Loucy (cell line): ENCODE measurements around the gene KLHL10.

Experiments used
- H2AFZ ChIP-seq: fragments of 200-600 bp; sonication (generic); 2 replicates; pipeline ENCODE4 v1.6.0; 2016; ENCODE audit warnings: antibody characterized with exemption, mild to moderate bottlenecking, low read length, moderate library complexity
- H3F3A ChIP-seq: fragments of 200-600 bp; 2 replicates; pipeline ENCODE4 v1.6.0; 2016; ENCODE audit warnings: antibody characterized with exemption, low read depth, mild to moderate bottlenecking
- H3K27me3 ChIP-seq: fragments of 200-600 bp; sonication (generic); 2 replicates; pipeline ENCODE4 v1.6.1; 2014; ENCODE audit warnings: low read length, mild to moderate bottlenecking; ENCODE audit not compliant: insufficient read depth, poor library complexity, severe bottlenecking
- H3K36me3 ChIP-seq: fragments of 200-600 bp; sonication (generic); 2 replicates; pipeline ENCODE4 v1.6.1; 2016; ENCODE audit warnings: low read length; ENCODE audit not compliant: insufficient read depth
- H3K4me1 ChIP-seq: fragments of 200-600 bp; sonication (generic); 2 replicates; pipeline ENCODE4 v1.5.1; 2014; ENCODE audit warnings: low read length, mild to moderate bottlenecking; ENCODE audit not compliant: insufficient read depth, poor library complexity, severe bottlenecking
- H3K4me2 ChIP-seq: fragments of 200-600 bp; sonication (generic); 2 replicates; pipeline ENCODE4 v1.6.0; 2014; ENCODE audit warnings: antibody characterized with exemption, low read length, low read depth, mild to moderate bottlenecking; ENCODE audit not compliant: poor library complexity, severe bottlenecking
- H3K4me3 ChIP-seq: fragments of 200-600 bp; sonication (generic); 2 replicates; pipeline ENCODE4 v1.5.1; 2014; ENCODE audit warnings: low read length, mild to moderate bottlenecking, mixed read lengths; ENCODE audit not compliant: poor library complexity, severe bottlenecking
- H3K79me2 ChIP-seq: fragments of 200-600 bp; sonication (generic); 2 replicates; pipeline ENCODE4 v1.6.1; 2014; ENCODE audit warnings: low read length; ENCODE audit not compliant: insufficient read depth
- H3K9ac ChIP-seq: fragments of 200-600 bp; sonication (generic); 2 replicates; pipeline ENCODE4 v1.6.0; 2014; ENCODE audit warnings: mild to moderate bottlenecking, low read depth, low read length, moderate library complexity; ENCODE audit not compliant: poor library complexity, severe bottlenecking
- H3K9me2 ChIP-seq: fragments of 200-600 bp; sonication (generic); replicated peaks from 2 replicates; pipeline ENCODE4 v1.6.1; 2016; ENCODE audit warnings: low read depth, low read length, mixed read lengths
- H3K9me3 ChIP-seq: fragments of 200-600 bp; sonication (generic); 2 replicates; pipeline ENCODE4 v1.6.1; 2014; ENCODE audit warnings: mild to moderate bottlenecking, antibody characterized with exemption, low read length, low read depth; ENCODE audit not compliant: insufficient read depth
- H4K20me1 ChIP-seq: fragments of 200-600 bp; sonication (generic); 2 replicates; pipeline ENCODE4 v1.6.0; 2014; ENCODE audit warnings: antibody characterized with exemption, low read length, mild to moderate bottlenecking; ENCODE audit not compliant: insufficient read depth, poor library complexity, severe bottlenecking
- CTCF ChIP-seq: fragments of 200-600 bp; sonication (generic); conservative IDR thresholded peaks from 2 replicates; pipeline ENCODE4 v1.5.1; 2014; ENCODE audit warnings: mild to moderate bottlenecking, antibody characterized with exemption, low read length
- EZH2phosphoT487 ChIP-seq: fragments of 200-600 bp; IDR thresholded peaks from 2 replicates; pipeline ENCODE4 v1.6.1; 2018; ENCODE audit warnings: antibody characterized with exemption, mild to moderate bottlenecking, moderate library complexity, borderline replicate concordance

Gene KLHL10

DNA sequence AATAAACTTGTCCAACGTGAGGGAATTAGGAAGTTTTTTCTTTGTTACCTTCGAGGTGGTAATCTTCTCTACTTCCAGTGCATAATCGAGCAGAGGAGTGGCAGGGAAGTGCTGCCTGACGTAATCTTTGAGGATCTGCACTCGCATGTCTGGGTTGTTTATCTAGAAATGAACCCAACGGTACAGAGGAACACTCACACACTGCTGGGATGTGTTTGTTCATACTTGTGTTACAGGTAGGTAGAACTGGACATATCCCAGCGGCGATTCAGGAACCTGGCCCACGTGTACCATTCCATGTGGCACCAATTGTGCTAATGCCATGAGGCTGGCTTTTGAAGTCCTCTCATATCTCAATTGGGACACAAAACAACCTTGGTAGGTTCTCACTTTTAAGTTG lies 31.8 kb downstream of the KLHL10 start:
- no peaks in the 10 kb centered on the region for H3K27me3 ChIP-seq
- no peak overlapping the region for H3K9ac ChIP-seq
- peaks cover 6% of the 10 kb centered on the region for H3K79me2 ChIP-seq
- peaks cover 3% of the 10 kb centered on the region for H3F3A ChIP-seq
- no peak overlapping the region for H2AFZ ChIP-seq
- H3K4me2 ChIP-seq = no peak overlapping the region
- H3K9me2 ChIP-seq = no peaks in the 10 kb centered on the region
- no peaks in the 10 kb centered on the region for H3K9me3 ChIP-seq
- H3K4me1 ChIP-seq = peaks cover 4% of the 10 kb centered on the region
- no peak overlapping the region for H3K4me3 ChIP-seq
- TF ChIP-seq CTCF = no peak
- TF ChIP-seq EZH2phosphoT487 = no peak
- peaks cover 74% of the 10 kb centered on the region; the same call in 1 of the 2 replicates for H3K36me3 ChIP-seq
- H4K20me1 ChIP-seq = peaks cover 2% of the 10 kb centered on the region

GRCh38 chr17:41870097-41870496 lies 32.5 kb downstream of the KLHL10 start:
- Histone ChIP-seq H3K27me3 (no peaks in the 10 kb centered on the region), H3K9me2 (no peaks in the 10 kb centered on the region), H3K36me3 (peaks cover 80% of the 10 kb centered on the region; the same call in 1 of the 2 replicates), H3K79me2 (no peaks in the 10 kb centered on the region), H2AFZ (no peak overlapping the region), H3K4me1 (peaks cover 3% of the 10 kb centered on the region), H3K4me2 (no peak overlapping the region), H3K9ac (no peak overlapping the region), H3K9me3 (no peaks in the 10 kb centered on the region), H3K4me3 (no peak overlapping the region), H3F3A (peaks cover 3% of the 10 kb centered on the region), H4K20me1 (no peaks in the 10 kb centered on the region)
- TF ChIP-seq CTCF (no peak), EZH2phosphoT487 (no peak)

- peaks cover 3% of the 10 kb centered on the region for H3F3A ChIP-seq
- peaks cover under 1% of the 10 kb centered on the region for H3K4me1 ChIP-seq
- H3K4me2 ChIP-seq = no peak overlapping the region
- H3K9me3 ChIP-seq = no peaks in the 10 kb centered on the region
- no peaks in the 10 kb centered on the region for H3K27me3 ChIP-seq
- H2AFZ ChIP-seq = no peak overlapping the region
- no peaks in the 10 kb centered on the region for H4K20me1 ChIP-seq
- peaks cover 81% of the 10 kb centered on the region; the same call in 1 of the 2 replicates for H3K36me3 ChIP-seq
- H3K9ac ChIP-seq = no peak overlapping the region
- no peaks in the 10 kb centered on the region for H3K79me2 ChIP-seq
- no peak for TF ChIP-seq EZH2phosphoT487
- no peak for TF ChIP-seq CTCF
- no peak overlapping the region for H3K4me3 ChIP-seq
- H3K9me2 ChIP-seq = no peaks in the 10 kb centered on the region
These were observed 33.0 kb downstream of the KLHL10 start for GRCh38 chr17:41870627-41871026.
